Brain microvascular endothelial cell (primary cell): Measurements from ENCODE around the gene FGGY.

Experiments used
- DNase-seq: peaks from one replicate; pipeline ENCODE4 v3.0.0-alpha.2; 2020
- H3K27ac ChIP-seq: fragments of 250-450 bp; sonication (Bioruptor Pico); 2 replicates; pipeline ENCODE4 v1.5.1; 2020; ENCODE audit warnings: mild to moderate bottlenecking, moderate library complexity
- H3K27me3 ChIP-seq: fragments of 250-450 bp; sonication (Bioruptor Pico); replicated peaks from 2 replicates; pipeline ENCODE4 v1.5.1; 2020; ENCODE audit warnings: mild to moderate bottlenecking
- H3K36me3 ChIP-seq: fragments of 250-450 bp; sonication (Bioruptor Pico); replicated peaks from 2 replicates; pipeline ENCODE4 v1.5.1; 2020; ENCODE audit warnings: mild to moderate bottlenecking
- H3K4me3 ChIP-seq: 2 replicates; pipeline ENCODE4 v1.5.1; 2011; ENCODE audit warnings: low read depth, mild to moderate bottlenecking, control low read depth, low read length, moderate library complexity
- in situ Hi-C: cut with HindIII; loops from 2 replicates; pipeline ENCODE4 v1.10.0; 2017; ENCODE audit warnings: low sequenced_read_pairs, low pct_ligation_motif_present
- TF ChIP-seq, protein P1 (sequence below): IDR thresholded peaks from 2 replicates; pipeline ENCODE4 v1.5.1; 2011; ENCODE audit warnings: low read depth, mild to moderate bottlenecking, moderate library complexity, low read length, control low read depth, inconsistent platforms; ENCODE audit errors: missing control alignments

FGGY gene

GRCh38 chr1:59307591-59307990, 10.7 kb downstream of the FGGY start:
- no peaks in the 10 kb centered on the region for H3K36me3 ChIP-seq
- H3K27ac ChIP-seq: no peak overlapping the region
- H3K27me3 ChIP-seq: no peaks in the 10 kb centered on the region
- TF ChIP-seq, protein P1, sequence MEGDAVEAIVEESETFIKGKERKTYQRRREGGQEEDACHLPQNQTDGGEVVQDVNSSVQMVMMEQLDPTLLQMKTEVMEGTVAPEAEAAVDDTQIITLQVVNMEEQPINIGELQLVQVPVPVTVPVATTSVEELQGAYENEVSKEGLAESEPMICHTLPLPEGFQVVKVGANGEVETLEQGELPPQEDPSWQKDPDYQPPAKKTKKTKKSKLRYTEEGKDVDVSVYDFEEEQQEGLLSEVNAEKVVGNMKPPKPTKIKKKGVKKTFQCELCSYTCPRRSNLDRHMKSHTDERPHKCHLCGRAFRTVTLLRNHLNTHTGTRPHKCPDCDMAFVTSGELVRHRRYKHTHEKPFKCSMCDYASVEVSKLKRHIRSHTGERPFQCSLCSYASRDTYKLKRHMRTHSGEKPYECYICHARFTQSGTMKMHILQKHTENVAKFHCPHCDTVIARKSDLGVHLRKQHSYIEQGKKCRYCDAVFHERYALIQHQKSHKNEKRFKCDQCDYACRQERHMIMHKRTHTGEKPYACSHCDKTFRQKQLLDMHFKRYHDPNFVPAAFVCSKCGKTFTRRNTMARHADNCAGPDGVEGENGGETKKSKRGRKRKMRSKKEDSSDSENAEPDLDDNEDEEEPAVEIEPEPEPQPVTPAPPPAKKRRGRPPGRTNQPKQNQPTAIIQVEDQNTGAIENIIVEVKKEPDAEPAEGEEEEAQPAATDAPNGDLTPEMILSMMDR: no peak
- DNase-seq: no peak
- in situ Hi-C loops: no loop called here
- H3K4me3 ChIP-seq: no peak overlapping the region

DNA sequence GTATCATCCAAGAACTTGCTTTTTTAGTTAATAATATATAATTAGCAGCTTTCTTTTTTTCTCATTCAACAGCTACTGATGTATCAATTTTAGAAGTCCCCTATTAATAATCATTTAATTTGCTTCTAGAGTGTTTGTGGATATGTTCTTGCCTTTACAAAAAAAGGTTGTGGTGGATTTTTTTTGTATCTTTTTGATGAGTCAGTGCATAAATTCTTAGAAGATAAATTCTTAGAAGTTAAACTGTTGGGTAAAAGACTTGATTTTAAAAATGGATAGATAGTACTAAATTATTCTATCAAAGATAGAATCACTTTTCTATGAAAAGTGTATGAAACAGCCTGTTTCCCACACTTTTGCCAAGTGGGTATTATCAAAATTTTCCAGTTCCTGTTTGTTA, 11.9 kb downstream of the FGGY start:
- TF ChIP-seq, protein P1: no peak
- H3K27me3 ChIP-seq: no peaks in the 10 kb centered on the region
- DNase-seq: no peak
- in situ Hi-C loops: no loop called here
- no peaks in the 10 kb centered on the region for H3K36me3 ChIP-seq
- no peak overlapping the region for H3K4me3 ChIP-seq
- H3K27ac ChIP-seq: no peak overlapping the region

DNA sequence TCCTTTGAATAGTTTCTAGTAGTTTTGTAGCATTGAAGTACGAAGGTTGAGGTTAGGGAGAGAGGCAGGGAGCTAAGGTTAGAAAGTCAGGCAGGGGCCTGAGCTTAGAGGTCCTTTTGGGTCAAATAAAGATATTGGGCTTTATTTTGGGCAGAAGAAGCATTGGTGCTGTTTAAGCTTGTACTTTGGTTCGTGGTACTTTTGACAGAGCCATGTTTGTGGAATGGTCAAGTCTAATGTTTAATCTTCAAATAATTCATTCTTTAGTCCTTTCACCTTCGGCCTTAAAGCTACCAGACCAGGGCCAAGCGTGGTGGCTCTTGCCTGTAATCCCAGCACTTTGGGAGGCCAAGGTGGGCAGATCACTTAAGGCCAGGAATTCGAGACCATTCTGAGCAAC, 12.5 kb downstream of the FGGY start:
- DNase-seq: no peak
- TF ChIP-seq, protein P1: no peak
- H3K27me3 ChIP-seq: no peaks in the 10 kb centered on the region
- no peak overlapping the region for H3K4me3 ChIP-seq
- no peaks in the 10 kb centered on the region for H3K36me3 ChIP-seq
- H3K27ac ChIP-seq: no peak overlapping the region
- in situ Hi-C loops: no loop called here

GRCh38 chr1:59309795-59310548, 13.1 kb downstream of the FGGY start:
- TF ChIP-seq, protein P1: no peak
- in situ Hi-C loops: no loop called here
- Histone ChIP-seq H3K27me3 (no peaks in the 10 kb centered on the region), H3K27ac (no peak overlapping the region), H3K4me3 (no peak overlapping the region), H3K36me3 (no peaks in the 10 kb centered on the region)
- no peak for DNase-seq

GRCh38 chr1:59310549-59311250, 13.8 kb downstream of the FGGY start:
- H3K27me3 ChIP-seq: no peaks in the 10 kb centered on the region
- H3K4me3 ChIP-seq: no peak overlapping the region
- in situ Hi-C loops: no loop called here
- no peaks in the 10 kb centered on the region for H3K36me3 ChIP-seq
- H3K27ac ChIP-seq: no peak overlapping the region
- TF ChIP-seq, protein P1: no peak
- no peak for DNase-seq
